Esophagus muscularis mucosa (tissue), 3 donors: ENCODE results near the gene ASB5.

Source experiments
- POLR2A ChIP-seq: fragments of 450-650 bp; IDR thresholded peaks from one replicate; pipeline ENCODE4 v1.6.1; 2017; ENCODE audit warnings: antibody characterized with exemption, moderate library complexity, mild to moderate bottlenecking, low read depth
- TF ChIP-seq, protein P1 (sequence below), 3 experiments: fragments of 200-600 bp in 2 of 3; fragments of 450-650 bp in 1 of 3; sonication (generic) in 2 of 3; IDR thresholded peaks; one replicate each; pipeline ENCODE4 v1.5.1; 2017 to 2019; ENCODE audit warnings: antibody characterized with exemption in 3 of 3, mild to moderate bottlenecking in 2 of 3, moderate library complexity in 1 of 3

DNA sequence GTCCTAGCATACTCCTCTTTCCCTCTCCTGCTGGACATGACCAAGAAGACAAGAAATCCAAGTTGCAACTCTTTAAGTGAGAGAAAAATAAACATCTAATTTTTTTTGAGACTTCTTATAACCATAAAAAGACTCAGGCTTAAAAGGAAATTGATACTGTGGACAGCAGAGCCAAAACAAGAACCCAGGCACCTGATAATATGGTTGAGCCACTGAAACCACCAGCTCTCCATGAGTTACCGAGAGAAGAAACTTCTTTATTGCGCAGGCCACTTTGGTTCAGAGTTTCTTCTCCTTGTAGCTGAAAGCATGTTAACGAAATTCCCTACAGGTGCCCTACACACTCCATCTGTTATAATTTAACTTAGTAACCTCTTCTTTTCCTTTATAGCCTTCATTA is 39.4 kb upstream of the ASB5 start:
- TF ChIP-seq, protein P1, sequence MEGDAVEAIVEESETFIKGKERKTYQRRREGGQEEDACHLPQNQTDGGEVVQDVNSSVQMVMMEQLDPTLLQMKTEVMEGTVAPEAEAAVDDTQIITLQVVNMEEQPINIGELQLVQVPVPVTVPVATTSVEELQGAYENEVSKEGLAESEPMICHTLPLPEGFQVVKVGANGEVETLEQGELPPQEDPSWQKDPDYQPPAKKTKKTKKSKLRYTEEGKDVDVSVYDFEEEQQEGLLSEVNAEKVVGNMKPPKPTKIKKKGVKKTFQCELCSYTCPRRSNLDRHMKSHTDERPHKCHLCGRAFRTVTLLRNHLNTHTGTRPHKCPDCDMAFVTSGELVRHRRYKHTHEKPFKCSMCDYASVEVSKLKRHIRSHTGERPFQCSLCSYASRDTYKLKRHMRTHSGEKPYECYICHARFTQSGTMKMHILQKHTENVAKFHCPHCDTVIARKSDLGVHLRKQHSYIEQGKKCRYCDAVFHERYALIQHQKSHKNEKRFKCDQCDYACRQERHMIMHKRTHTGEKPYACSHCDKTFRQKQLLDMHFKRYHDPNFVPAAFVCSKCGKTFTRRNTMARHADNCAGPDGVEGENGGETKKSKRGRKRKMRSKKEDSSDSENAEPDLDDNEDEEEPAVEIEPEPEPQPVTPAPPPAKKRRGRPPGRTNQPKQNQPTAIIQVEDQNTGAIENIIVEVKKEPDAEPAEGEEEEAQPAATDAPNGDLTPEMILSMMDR (IDR thresholded peaks at IDR 0.05): no peak
- TF ChIP-seq POLR2A: no peak
